Measurements from ENCODE around the gene ACAT2.
"Not testable (repeated sequence)": the region's sequence is repeated elsewhere in the genome, so short reads cannot be mapped to it uniquely, and the experiment has no call there.

ACAT2 gene

DNA sequence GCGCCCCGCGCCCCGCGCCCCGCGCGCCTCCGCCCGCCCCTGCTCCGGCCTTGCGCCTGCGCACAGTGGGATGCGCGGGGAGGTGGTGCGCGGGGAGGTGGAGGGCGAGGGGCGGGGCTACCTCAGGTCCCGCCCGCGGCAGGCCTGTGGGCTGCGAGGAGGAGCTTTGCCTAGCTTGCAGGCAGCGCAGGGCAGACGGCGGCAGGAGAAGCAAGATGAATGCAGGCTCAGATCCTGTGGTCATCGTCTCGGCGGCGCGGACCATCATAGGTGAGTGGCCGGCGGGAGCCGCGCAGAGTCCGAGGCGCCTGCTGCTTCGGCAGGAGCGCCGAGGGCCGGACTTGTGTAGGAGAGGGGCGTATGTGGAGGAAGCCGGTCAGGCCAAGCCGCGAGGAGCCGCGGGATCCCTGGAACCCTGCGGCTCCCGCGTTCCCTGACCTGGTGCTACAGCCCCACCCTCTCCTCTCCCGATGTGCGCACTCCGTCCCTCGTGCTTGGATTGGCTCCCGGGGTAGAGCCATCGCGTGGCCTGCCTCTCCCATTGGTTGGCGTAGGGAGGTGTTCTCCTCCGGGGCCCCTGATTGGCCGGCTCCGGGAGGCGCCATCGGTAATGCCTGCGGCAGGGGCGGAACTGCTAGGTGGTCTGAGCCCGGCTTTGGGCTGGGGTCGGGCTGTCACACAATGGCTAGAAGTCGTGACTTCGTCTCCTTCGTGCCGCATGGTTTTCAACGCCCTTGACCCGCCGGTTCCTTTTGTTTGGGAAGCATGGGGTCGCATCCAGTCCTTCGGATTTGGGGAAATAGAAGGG, at the start of gene ACAT2:
TSS of gene ACAT2 (plus strand) at position 173 of the 808 bp plus-strand sequence. CDS start at position 216, 43 bp downstream.
- DNase-seq, result peak; percentile 86

- DNase-seq, result not testable (repeated sequence)
These were observed 49.5 kb upstream of the ACAT2 start for GRCh38 chr6:159712389-159712788.

DNA sequence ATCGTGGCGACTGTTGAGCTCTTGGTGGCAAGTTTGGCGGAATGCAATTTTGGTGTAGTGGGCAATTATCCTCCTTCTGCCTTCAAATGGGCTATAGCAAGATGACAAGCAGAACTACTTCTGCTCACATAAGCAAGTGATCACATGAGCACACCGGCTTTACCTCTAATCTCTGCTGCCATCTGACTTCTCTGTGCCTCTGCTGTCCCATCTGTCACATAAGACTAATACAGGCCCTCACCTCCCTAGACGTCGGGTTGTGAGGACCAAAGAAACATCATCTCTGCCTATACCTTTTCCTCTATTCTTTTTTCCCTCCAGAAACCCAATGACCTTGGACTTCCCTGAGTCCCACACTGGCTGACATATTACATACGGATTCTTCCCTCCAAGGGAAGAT, 47.9 kb upstream of the ACAT2 start:
- DNase-seq, result no peak

DNA sequence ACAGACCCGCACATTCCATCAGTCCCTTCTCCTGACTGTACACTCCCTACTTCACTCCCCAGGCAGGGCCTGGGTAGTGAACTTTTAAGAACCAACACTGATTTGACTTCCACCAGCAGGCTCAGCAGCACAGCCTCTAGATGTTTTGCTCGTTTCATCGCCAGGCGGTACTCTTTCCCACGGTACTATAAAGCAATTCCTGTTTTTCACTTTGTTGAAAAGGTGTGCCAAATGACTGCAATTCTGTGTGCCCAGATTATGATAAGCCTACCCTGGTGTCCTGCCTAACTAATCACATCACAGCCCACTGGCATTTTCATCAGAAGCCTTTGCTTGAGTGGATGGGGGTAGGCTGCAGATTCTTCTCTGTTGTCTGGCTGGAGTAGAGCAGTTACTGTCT, 47.4 kb upstream of the ACAT2 start:
- no peak for DNase-seq

DNA sequence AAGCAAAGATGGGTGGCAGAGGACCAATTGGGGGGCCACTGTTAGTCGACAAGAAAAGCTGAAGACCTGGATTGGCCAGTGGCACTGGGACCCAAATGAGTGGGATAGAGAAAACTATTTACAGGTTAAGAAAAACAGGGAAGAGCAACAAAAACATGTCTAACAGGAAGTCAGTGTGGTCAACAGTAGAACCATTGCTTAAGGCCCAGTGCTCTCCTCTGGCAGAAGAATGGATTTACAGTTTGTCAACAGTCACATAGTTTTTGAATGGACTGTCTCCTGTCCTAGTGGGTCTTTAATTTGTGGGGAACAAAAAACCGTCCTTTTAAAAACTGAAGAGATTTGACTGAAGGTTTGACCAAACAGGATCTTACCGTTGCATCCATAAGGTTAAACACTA, 46.7 kb upstream of the ACAT2 start:
- no peak for DNase-seq

GRCh38 chr6:159715605-159716004, 46.2 kb upstream of the ACAT2 start:
- DNase-seq, result no peak

- peak; percentile 20 for DNase-seq
These were observed 45.4 kb upstream of the ACAT2 start for GRCh38 chr6:159716247-159717096.

GRCh38 chr6:159718634-159719033, 43.2 kb upstream of the ACAT2 start:
- no peak for DNase-seq

GRCh38 chr6:159719287-159719686, 42.6 kb upstream of the ACAT2 start:
- DNase-seq, result no peak

- no peak for DNase-seq
These were observed 41.1 kb upstream of the ACAT2 start for GRCh38 chr6:159720708-159721107.

DNA sequence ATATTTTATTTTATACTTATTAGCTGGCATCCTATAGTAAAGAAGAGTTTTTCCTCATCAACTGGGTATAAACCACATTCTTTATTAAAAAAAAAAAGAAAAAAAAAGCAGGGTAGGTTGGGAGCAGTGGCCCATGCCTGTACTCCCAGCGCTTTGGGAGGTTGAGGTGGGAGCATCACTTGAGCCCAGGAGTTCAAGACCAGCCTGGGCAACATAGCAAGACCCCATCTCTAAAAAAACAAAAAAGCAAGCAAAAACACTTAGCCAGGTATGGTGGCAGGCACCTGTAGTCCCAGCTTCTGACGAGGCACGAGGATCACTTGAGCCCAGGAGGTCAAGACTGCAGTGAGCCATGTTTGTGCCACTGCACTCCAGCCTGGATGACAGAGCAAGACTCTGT, 39.9 kb upstream of the ACAT2 start:
- not testable (repeated sequence) for DNase-seq

DNA sequence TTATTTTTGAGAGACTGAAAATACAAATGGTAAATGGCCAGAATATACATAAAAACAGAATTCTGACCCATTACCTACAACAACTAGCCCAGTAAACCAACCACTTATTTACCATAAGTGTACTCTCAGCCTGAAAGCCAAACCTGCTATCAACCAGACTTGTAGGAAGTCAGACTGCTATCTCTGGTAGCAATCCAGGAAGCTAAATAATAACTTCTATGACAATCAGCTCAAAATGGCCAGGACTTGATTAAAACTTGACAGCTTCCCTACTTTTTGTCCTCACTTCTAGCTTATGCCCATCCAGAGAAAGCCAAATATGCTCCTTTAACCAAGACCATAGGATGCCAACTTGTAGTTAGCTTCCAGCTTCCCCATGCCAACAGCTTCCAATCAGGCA, 39.2 kb upstream of the ACAT2 start:
- DNase-seq, result no peak

DNA sequence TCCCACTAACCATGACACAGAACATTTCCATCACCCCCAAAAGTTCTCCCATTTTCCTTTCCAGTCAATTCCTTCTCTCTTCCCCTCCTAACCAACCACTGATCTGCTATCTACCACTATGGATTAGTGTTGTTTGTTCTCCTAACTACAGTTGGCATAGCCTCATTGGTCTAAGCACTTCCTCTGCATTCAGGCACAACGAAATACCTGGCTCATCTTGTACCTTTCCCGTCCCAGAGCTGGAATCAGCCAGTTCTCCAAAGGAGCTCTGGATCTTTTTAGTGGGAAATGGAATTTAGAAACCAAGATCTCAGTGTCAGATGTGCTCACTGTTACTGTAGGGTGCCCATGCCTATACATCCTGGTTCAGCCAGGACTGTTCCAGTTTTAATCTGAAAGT, 38.6 kb upstream of the ACAT2 start:
- DNase-seq, result no peak

GRCh38 chr6:159724778-159725177, 37.1 kb upstream of the ACAT2 start:
- no peak for DNase-seq

GRCh38 chr6:159725208-159725607, 36.6 kb upstream of the ACAT2 start:
- DNase-seq, result not testable (repeated sequence)

DNA sequence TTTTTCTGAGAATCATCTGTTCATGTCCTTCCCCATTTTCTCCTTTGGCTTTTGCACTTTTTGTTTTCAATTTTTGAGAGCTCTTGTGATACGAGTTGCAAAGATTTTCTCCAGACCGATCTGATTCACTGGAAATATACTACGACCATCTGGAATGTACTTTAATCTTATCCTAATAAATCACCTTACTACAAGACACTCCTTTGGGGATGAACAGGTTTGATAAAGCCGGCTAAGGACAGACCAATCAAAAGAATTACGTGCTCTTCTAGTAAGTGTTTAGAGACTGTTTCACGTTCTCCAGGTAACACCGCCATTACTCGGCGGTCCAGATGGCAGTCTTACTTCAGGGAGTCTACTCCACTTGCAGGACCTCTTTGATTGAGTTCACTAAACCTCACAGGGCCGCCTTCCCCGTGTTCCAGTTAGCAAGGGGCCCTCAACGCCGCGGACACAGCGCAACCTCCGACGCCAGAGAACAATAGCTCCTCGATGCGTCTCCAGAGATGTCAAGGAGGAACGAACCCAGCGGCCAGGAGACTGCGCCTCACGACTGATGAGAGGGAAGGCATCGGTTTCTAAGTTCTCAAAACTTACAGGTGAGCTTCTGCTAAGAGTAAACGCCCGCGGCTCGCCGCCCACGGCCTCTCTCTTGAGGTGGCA, 35.5 kb upstream of the ACAT2 start:
- DNase-seq, result peak; percentile 65

DNA sequence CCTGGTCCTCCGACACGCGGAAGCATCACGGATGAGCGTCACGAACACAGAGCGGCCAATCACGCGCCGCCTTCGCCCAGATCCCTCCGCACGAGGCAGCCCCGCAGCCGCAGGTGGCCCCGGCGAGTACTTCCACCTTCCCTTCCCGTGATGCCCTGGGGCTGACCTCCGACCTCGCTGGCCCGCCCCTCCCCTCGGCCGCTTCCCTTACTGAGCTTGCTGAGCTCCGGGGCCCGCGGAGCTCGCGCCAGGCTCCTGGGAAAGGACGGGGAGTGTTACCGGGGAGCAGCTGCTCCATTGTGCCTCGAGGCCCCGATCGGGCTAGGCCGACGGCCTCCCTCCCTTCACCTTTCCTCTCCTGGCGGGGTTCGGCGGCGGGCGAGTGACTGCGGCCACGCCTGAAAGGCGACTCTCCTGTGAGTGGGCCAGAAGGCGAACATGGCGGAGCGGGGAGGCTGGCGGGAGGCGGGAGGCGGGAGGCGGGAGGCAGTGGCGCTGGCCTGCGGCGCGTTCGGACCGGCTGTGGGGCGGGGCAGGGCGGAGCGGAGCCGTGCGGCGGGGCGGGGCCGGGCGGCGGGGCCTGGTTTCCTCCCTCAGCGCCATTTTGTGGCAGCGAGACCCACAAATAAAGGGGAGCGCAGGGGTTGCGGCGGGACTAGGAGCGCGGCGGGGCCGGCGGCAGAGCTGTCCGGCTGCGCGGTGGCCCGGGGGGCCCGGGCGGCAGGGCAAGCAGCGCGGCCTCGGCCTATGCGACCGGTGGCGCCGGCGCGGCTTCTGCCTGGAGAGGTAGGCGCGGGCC, 34.7 kb upstream of the ACAT2 start, which contains the start of gene WTAP:
TSS of gene WTAP (plus strand) at position 589 of the 799 bp plus-strand sequence. CDS start 8,760 bp downstream, outside the sequence.
- peak; percentile 85 for DNase-seq

DNA sequence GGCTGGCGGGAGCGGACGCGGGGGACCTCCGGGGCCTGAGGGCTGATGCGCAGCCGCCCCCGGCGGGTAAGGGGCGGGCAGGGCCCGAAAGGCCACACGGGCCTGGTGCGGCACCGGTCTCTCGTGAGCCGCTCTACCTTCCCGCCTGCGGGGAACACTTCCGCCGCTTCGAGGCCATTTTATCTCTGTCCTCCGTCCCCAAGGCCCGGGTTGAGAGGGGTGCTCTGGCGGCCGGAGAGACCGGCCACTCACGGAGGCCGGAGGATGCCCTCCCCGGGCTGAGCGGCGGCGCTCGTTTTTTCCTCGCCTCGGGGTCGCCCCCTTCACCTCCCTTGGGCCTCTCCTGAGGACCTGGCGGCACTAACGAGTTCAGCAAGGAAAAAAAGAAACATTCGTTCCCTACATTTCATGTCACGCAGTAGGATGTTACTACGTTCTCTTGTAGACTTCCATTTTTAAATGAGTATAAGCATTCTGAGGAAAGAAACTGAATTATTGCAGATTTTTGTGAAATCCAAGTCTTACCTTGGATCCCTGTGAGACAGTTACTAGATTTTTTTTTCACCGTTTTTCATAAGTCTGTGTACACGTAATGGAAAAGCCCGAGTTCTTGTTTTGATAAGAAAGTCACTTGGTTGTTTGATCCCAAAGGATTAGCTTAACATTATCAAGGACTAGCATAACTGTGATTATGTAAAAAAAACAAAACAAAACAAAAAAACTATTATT, 34.0 kb upstream of the ACAT2 start:
- peak; percentile 8 for DNase-seq

DNA sequence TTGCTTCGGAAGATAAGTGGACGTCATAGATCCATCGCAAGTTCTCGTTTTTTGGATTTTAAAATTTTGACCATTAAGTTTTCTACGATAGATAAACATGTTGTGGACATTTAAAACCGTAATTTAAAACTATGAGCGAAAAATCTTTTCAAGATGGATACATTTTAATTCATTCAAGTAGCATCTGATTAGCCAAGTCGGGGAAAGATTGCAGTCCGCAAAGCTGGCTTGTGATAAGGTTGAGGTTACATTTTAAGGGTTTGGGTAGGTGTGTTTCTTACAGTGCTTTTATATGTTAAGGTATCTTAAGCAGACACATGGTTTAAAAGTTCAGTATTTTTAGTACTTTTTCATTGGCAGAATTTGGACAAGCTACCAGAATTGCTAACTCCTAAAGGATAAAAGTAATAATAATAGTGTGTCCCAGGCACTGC, 33.3 kb upstream of the ACAT2 start:
- DNase-seq, result no peak

DNA sequence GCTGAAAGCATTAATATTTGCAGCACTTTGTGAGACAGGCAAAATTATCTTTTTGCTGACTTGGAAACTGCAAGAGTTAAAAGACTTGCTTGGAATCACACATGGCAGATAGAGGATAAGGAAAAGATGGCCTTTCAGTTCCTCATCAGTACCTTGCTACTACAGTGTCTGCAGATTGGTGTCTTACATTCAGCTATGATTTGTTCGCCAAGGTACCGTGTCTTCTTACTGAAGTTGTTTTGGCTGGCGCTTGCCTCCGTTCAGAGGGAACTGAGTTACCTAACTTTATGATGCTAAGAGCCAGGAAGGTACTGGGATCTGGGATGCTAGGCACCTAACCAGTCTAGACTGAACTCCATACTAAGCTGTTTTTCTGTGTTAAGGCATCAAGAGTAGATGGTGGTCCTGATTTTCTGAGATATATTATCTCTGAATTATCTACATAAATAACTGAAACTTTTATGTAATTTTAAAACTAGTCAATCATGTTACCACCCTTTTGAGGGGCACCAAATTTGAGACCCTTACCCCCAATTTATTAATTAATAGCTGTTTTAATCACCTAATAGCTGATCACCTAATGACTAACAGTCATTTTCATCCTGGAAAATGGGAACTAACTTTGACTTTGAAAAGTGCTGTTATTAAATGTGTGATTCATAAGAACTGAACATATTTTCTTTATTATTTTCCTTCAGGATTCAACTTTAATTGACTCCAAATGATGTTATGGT, 32.1 kb upstream of the ACAT2 start:
- DNase-seq, result no peak

DNA sequence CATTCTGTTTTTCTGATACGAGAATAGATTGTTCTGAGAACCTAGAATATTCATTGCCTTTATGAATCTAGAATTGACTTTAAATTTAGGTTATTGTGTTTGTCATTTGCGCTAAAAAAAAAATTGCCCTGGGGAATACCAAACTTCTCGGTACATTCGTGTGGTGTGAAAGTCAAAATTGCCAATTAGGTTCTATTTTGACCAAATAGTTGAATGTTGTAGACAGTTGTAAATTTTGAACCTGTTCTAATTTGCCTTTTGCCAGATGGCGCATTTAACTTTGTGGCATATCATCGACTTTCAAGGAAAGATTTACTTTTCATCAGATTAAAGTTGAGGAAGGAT, 31.5 kb upstream of the ACAT2 start:
- no peak for DNase-seq

Data from NCI-H1694 treated with DMSO at 0.1 percent for 48 hours (cell line).